ENCODE data around the gene ZNF827. TPM values are rescaled to one million over a fixed set of nuclear protein-coding genes. Genes with fewer than 3 reads are reported as not detected.

ZNF827 gene
- total and polyA plus RNA-seq, 2 of the 8 experiments (the other 6 are each of a cell fraction or from before 2014, with no cell fraction given) = 25.3 to 26.2 TPM

DNA sequence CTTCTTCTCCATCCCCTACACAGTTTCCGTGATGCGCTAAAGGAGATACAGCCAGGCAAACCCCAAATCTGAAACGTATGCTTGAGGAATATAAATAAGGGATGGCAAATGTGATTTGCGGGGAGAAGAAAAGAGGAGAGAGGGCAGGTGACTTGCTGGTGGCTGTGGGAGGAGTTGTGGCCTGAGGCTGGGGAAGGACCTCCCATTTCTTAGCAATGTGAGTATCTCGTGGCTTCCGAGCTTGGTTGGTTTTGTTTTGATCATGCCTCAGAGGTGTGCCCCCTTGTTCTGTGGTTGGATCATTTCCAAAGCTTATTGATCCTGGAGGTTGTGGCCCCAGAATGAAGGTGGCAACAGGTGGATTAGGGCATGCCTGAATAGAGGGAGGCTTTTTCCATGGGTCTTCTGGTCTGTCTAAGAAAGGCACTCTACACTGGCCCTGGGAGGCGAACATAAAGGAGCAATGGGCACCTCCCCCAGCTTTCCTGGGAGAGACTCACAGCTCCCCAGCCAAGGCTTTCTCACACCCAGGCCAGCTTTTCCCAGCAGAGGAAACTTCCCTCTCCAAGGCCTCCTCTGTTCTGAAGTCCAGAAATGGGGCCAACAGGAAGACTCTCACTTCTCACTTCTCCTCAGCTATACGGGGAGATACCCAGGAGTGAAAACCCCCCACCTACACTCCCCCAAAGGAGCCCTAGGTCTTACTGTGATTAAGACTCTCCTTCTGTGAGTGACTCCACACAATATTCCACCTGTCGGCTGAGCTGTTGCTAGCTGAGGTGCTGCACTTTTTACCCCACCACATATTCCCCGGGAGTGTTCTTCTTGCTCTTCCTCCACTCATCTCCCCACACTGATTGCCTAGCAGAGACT, 218.6 kb downstream of the ZNF827 start (continued):
- TF ChIP-seq CBX8 (IDR thresholded peaks at IDR 0.05; ENCODE audit: borderline replicate concordance, low read depth, low read length) (no peak), YY1 (IDR thresholded peaks at IDR 0.05; ENCODE audit: low read depth, low read length) (no peak), HDAC6 (IDR thresholded peaks at IDR 0.05; ENCODE audit: low read depth, low read length) (no peak)

Measured in H1 (cell line).